HG02885 (cell line): ENCODE measurements around the gene CCR5AS.
"Not testable (repeated sequence)": the region's sequence is repeated elsewhere in the genome, so short reads cannot be mapped to it uniquely, and the experiment has no call there.

ENCODE experiments used
- ATAC-seq: cut with Tn5 transposase; IDR thresholded peaks from one replicate; pipeline ENCODE4 v1.9.1; 2021; ENCODE audit warnings: mild to moderate bottlenecking; ENCODE audit not compliant: unreplicated experiment, poor library complexity

The CCR5AS gene

GRCh38 chr3:46330676-46331075 is 76.2 kb downstream of the CCR5AS start:
- not testable (repeated sequence) for ATAC-seq

- ATAC-seq, result no peak
Observed at GRCh38 chr3:46325645-46326300, 81.1 kb downstream of the CCR5AS start.

DNA sequence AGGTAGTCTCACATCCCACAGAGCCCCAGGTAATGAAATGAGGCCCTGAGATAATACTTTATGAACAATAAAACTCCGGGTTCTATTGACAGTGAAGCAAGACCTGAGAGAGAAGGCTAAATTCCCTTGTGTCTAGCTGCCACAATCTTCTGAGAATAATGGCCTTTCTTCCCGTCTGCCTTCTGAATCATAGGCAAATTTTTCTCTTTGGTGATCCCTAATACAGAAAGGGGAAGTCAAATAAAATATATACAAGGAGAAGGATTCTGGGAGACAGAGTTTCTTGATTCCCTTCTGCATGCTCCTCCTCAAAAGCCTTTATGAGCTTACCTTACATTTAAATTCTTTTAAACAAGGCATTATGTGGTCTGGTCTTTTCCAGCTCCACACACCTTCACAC is 82.8 kb downstream of the CCR5AS start:
- no peak for ATAC-seq

GRCh38 chr3:46321461-46322104 is 85.3 kb downstream of the CCR5AS start:
- ATAC-seq, result no peak

DNA sequence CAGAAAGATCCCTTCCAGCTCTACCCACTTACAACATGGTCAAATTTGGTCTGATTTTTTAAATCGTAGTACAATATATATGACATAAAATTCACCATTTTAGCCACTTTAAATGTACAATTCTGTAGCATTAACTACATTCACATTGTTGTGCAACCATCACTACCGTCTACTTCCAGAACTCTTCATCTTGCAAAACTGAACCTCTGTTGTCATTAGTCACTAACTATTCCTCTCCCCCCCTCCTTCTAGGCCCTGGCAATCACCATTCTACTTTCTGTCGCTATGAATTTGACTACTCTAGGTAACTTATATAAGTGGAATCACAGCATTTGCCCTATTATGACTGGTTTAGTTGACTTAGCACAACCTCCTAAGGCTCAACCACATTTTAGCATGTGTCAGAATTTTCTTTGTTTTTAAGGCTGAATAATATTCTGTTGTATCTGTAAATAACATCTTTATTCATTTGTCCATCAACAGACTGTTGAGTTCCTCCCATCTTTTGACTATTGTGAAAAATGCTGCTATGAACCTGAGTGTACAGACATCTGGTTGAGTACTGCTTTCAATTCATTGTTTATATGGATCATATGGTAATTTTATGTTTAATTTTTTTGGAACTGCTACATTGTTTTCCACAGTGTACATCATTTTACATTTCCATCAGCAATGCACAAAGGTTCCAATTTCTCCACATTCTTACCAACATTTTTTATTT is 88.5 kb downstream of the CCR5AS start:
- ATAC-seq, result no peak

- no peak for ATAC-seq
Observed at GRCh38 chr3:46316206-46316605, 90.7 kb downstream of the CCR5AS start.

DNA sequence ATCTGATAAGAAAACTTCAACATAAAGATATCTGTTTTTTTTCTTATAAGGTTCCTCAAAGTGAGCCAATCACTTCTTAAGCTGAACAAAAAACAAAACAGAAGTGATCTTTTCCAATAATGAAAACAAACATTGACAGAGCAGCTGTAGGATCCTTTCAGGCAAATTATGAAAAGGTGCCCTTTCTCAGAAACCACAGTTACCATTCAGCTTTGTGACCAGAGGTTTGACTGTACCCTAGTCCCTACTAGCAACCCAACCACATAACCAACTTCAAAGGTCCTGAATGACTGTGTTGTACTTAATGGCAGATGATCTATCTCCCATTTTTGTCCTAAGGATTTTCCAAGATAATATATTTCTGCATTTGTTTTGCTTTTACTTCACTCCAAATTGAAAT is 92.3 kb downstream of the CCR5AS start:
- no peak for ATAC-seq
